GM12878 (cell line): ENCODE results near the gene SH2D2A. TPM values are rescaled to one million over a fixed set of nuclear protein-coding genes. Genes with fewer than 3 reads are reported as not detected.

Experiments used
- CEBPB ChIP-seq, 2 experiments: fragments of 150-350 bp in 1 of 2; IDR thresholded peaks; 2 replicates each; pipeline ENCODE4 v1.6.1; 2012 to 2014; ENCODE audit warnings: low read depth in 2 of 2, low read length in 2 of 2, borderline replicate concordance in 1 of 2, inconsistent platforms in 1 of 2
- PAX8 ChIP-seq: fragments of 450-650 bp; IDR thresholded peaks from 2 replicates; pipeline ENCODE4 v1.6.1; 2017; ENCODE audit warnings: mild to moderate bottlenecking, moderate library complexity
- polyA plus RNA-seq, 11 experiments: library from polyadenylated mRNA; depleted of rRNA in 4 of 11; unstranded in 6 of 11; stranded (reverse) in 5 of 11; fragments of >200 nt; fragmentation: Nextera tagmentation in 4 of 11; fragmentation: Illumina TruSeq in 1 of 11; extraction: Ambion mirVana in 4 of 11; extraction: Trizol in 1 of 11; gene quantifications; 1 replicate in 1 of 11; 2 replicates in 10 of 11; pipeline versions ENCODE4 v1.2.1 to v1.2.3, GENCODE V29; 2011 to 2016; ENCODE audit warnings: inconsistent platforms in 2 of 11, missing spikeins in 2 of 11, low read depth in 1 of 11
- total RNA-seq, 4 experiments: library from RNA; depleted of rRNA in 3 of 4; stranded (reverse); fragments of >200 nt in 3 of 4; fragmentation: Illumina TruSeq in 1 of 4; extraction: Trizol in 1 of 4; gene quantifications; 2 replicates each; pipeline versions ENCODE4 v1.2.1 to v1.2.3, GENCODE V29; 2013 to 2021
- TF ChIP-seq, protein P1 (sequence below): fragments of 450-650 bp; IDR thresholded peaks from 2 replicates; pipeline ENCODE4 v1.6.1; 2018; ENCODE audit warnings: mild to moderate bottlenecking, low read depth, moderate library complexity; ENCODE audit not compliant: partially characterized antibody
- TF ChIP-seq, protein P2 (sequence below): fragments of 450-650 bp; IDR thresholded peaks from 2 replicates; pipeline ENCODE4 v1.6.1; 2018; ENCODE audit warnings: borderline replicate concordance, mild to moderate bottlenecking; ENCODE audit not compliant: partially characterized antibody

SH2D2A gene
- total and polyA plus RNA-seq, 10 of the 15 experiments (the other 5 are each of a cell fraction or from before 2014, with no cell fraction given), result 0.72 to 15.9 (median 7.0) TPM

DNA sequence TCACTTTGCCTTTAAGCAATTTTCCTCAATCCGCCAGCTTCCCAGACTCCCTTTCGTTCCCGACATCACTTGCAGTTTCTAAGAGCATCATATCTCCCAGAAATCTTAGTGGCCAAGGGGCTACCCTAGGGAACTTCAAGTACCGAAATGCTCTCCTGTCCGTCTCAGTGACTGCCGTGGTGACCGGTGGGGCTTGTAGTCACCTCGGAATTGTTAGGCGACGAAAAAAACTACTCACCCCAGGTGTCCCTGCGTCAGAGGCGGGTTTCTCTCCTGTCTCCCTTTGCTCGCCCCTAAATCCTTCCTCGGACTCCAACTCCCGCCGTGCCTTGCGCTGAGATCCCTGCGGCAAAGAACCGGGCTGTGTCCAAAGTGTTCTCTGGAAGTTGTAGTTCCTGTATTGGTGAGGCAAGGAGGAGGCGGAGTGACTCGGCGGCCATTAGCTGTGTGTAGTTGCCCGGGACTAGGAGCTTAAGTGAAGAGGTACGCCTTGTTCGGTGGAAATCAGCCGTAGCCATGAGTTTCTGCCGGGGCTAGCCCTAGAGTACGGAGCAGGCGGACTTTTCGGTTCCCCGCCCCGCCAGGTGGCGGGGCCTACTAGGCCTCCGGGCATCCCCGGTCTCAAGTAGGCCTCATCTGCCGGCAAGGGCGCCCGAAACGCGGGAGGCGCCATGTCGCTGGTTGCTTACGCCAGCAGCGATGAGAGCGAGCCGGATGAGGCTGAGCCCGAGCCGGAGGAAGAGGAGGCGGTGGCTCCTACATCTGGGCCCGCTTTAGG is 49.4 kb downstream of the SH2D2A start, which contains the start of gene PRCC (continued):
- TF ChIP-seq, protein P1, sequence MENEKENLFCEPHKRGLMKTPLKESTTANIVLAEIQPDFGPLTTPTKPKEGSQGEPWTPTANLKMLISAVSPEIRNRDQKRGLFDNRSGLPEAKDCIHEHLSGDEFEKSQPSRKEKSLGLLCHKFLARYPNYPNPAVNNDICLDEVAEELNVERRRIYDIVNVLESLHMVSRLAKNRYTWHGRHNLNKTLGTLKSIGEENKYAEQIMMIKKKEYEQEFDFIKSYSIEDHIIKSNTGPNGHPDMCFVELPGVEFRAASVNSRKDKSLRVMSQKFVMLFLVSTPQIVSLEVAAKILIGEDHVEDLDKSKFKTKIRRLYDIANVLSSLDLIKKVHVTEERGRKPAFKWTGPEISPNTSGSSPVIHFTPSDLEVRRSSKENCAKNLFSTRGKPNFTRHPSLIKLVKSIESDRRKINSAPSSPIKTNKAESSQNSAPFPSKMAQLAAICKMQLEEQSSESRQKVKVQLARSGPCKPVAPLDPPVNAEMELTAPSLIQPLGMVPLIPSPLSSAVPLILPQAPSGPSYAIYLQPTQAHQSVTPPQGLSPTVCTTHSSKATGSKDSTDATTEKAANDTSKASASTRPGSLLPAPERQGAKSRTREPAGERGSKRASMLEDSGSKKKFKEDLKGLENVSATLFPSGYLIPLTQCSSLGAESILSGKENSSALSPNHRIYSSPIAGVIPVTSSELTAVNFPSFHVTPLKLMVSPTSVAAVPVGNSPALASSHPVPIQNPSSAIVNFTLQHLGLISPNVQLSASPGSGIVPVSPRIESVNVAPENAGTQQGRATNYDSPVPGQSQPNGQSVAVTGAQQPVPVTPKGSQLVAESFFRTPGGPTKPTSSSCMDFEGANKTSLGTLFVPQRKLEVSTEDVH, result peak; percentile 15
- TF ChIP-seq, protein P2, sequence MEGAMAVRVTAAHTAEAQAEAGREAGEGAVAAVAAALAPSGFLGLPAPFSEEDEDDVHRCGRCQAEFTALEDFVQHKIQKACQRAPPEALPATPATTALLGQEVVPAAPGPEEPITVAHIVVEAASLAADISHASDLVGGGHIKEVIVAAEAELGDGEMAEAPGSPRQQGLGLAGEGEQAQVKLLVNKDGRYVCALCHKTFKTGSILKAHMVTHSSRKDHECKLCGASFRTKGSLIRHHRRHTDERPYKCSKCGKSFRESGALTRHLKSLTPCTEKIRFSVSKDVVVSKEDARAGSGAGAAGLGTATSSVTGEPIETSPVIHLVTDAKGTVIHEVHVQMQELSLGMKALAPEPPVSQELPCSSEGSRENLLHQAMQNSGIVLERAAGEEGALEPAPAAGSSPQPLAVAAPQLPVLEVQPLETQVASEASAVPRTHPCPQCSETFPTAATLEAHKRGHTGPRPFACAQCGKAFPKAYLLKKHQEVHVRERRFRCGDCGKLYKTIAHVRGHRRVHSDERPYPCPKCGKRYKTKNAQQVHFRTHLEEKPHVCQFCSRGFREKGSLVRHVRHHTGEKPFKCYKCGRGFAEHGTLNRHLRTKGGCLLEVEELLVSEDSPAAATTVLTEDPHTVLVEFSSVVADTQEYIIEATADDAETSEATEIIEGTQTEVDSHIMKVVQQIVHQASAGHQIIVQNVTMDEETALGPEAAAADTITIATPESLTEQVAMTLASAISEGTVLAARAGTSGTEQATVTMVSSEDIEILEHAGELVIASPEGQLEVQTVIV, result peak; percentile 11
- no peak for TF ChIP-seq CEBPB (IDR thresholded peaks at IDR 0.05; ENCODE audit: borderline replicate concordance in 1 of 2, low read depth in 2 of 2, low read length in 2 of 2)
- TF ChIP-seq PAX8, result peak; percentile 68
